OCI-LY7 (cell line): ENCODE data around the gene NAGS. TPM values are rescaled to one million over a fixed set of nuclear protein-coding genes. Genes with fewer than 3 reads are reported as not detected.

Experiments
- BruUV-seq: library from RNA; stranded (reverse); fragments of 400-500 nt; replicated peaks from 2 replicates; lab custom pipeline; 2021; lab: Mats Ljungman, UMichigan
- CTCF ChIA-PET: fragments of 300-600 bp; sonication (Branson Sonifier 250); formaldehyde crosslinking; loops from one replicate; lab custom pipeline; 2022; ENCODE audit warnings: antibody characterized with exemption; ENCODE audit not compliant: unreplicated experiment; lab: Charles Lee
- POLR2A ChIA-PET: fragments of 300-600 bp; sonication (Branson Sonifier 250); formaldehyde crosslinking; loops from one replicate; lab custom pipeline; 2022; ENCODE audit warnings: antibody characterized with exemption; lab: Charles Lee
- DNase-seq: peaks from one replicate; pipeline ENCODE4 v3.0.0-alpha.2; 2015; ENCODE audit warnings: low spot score
- H2AFZ ChIP-seq: fragments of 200-600 bp; sonication (generic), shearing (Covaris generic); 2 replicates; pipeline ENCODE4 v1.6.1; 2014; ENCODE audit warnings: mild to moderate bottlenecking, antibody characterized with exemption, low read length, moderate library complexity
- H3K27ac ChIP-seq: fragments of 200-600 bp; sonication (generic); 2 replicates; pipeline ENCODE4 v1.5.1; 2014; ENCODE audit warnings: mixed run types, low read depth, mild to moderate bottlenecking, moderate library complexity, low read length, inconsistent platforms; ENCODE audit not compliant: poor library complexity, severe bottlenecking
- H3K36me3 ChIP-seq: fragments of 200-600 bp; sonication (generic); 2 replicates; pipeline ENCODE4 v1.6.1; 2014; ENCODE audit warnings: mild to moderate bottlenecking, antibody characterized with exemption, low read length, moderate library complexity, mixed read lengths; ENCODE audit not compliant: insufficient read depth
- H3K4me1 ChIP-seq: fragments of 200-600 bp; sonication (generic); 2 replicates; pipeline ENCODE4 v1.5.1; 2014; ENCODE audit warnings: mild to moderate bottlenecking, low read length; ENCODE audit not compliant: insufficient read depth, poor library complexity, severe bottlenecking
- H3K4me2 ChIP-seq: fragments of 200-600 bp; sonication (generic); 2 replicates; pipeline ENCODE4 v1.6.1; 2014; ENCODE audit warnings: mild to moderate bottlenecking, low read length
- H3K4me3 ChIP-seq: fragments of 200-600 bp; sonication (generic); 2 replicates; pipeline ENCODE4 v1.5.1; 2014; ENCODE audit warnings: mild to moderate bottlenecking, low read depth, low read length; ENCODE audit not compliant: poor library complexity, severe bottlenecking
- H3K79me2 ChIP-seq: fragments of 200-600 bp; sonication (generic); 2 replicates; pipeline ENCODE4 v1.6.1; 2016; ENCODE audit warnings: low read depth, mild to moderate bottlenecking, low read length, moderate library complexity, mixed read lengths; ENCODE audit not compliant: insufficient read depth
- H3K9me2 ChIP-seq: fragments of 200-600 bp; sonication (generic); 2 replicates; pipeline ENCODE4 v1.6.1; 2016; ENCODE audit warnings: mild to moderate bottlenecking, low read length, mixed read lengths; ENCODE audit not compliant: insufficient read depth
- H3K9me3 ChIP-seq: fragments of 200-600 bp; sonication (generic); 2 replicates; pipeline ENCODE4 v1.6.1; 2014; ENCODE audit warnings: mild to moderate bottlenecking, mixed run types, low read length, mixed read lengths
- H4K20me1 ChIP-seq: fragments of 200-600 bp; sonication (generic); 2 replicates; pipeline ENCODE4 v1.6.1; 2014; ENCODE audit warnings: mild to moderate bottlenecking, antibody characterized with exemption, low read length, moderate library complexity, mixed read lengths; ENCODE audit not compliant: insufficient read depth
- CTCF ChIP-seq: fragments of 200-600 bp; sonication (generic); conservative IDR thresholded peaks from 2 replicates; pipeline ENCODE4 v1.5.1; 2014; ENCODE audit warnings: mild to moderate bottlenecking, antibody characterized with exemption, low read length, moderate library complexity, mixed read lengths
- EZH2phosphoT487 ChIP-seq: fragments of 200-600 bp; sonication (generic); IDR thresholded peaks from 2 replicates; pipeline ENCODE4 v1.6.1; 2018; ENCODE audit warnings: low read depth, borderline replicate concordance, mild to moderate bottlenecking, mixed run types, antibody characterized with exemption, low read length, moderate library complexity, mixed read lengths
- intact Hi-C: fragments of 100-400 bp; cut with micrococcal nuclease; formaldehyde crosslinking; loops from one replicate; pipeline ENCODE4 v1.10.0; 2022; ENCODE audit not compliant: unreplicated experiment
- total RNA-seq, 2 experiments: library from RNA; depleted of rRNA in 1 of 2; stranded (reverse); fragments of >200 nt in 1 of 2; shearing (Covaris generic) in 1 of 2; gene quantifications; 2 replicates each; pipeline ENCODE4 v1.2.3, GENCODE V29; 2014 to 2022

NAGS gene
- total RNA-seq, 2 experiments from 2014 or later: 0.32 to 1.5 TPM

GRCh38 chr17:44011876-44012275, 7.5 kb downstream of the NAGS start:
- intact Hi-C loops: no loop called here
- Histone ChIP-seq H3K4me3 (no peak overlapping the region), H3K79me2 (peaks cover 6% of the 10 kb centered on the region; the same call in 1 of the 2 replicates), H3K36me3 (peaks cover 4% of the 10 kb centered on the region; the same call in 1 of the 2 replicates), H3K9me2 (no peaks in the 10 kb centered on the region), H3K9me3 (no peaks in the 10 kb centered on the region), H3K4me1 (peaks cover 26% of the 10 kb centered on the region), H4K20me1 (no peaks in the 10 kb centered on the region), H2AFZ (no peak overlapping the region), H3K27ac (no peak overlapping the region), H3K4me2 (no peak overlapping the region)
- ChIA-PET POLR2A (no interaction called here), CTCF (no interaction called here)
- no TSS peak for BruUV-seq
- no peak for DNase-seq
- TF ChIP-seq CTCF: no peak
- TF ChIP-seq EZH2phosphoT487: no peak

GRCh38 chr17:44012391-44012790, 8.0 kb downstream of the NAGS start:
- Histone ChIP-seq H3K36me3 (peaks cover 4% of the 10 kb centered on the region; the same call in 1 of the 2 replicates), H3K4me1 (peaks cover 26% of the 10 kb centered on the region), H3K9me2 (no peaks in the 10 kb centered on the region), H3K27ac (no peak overlapping the region), H4K20me1 (no peaks in the 10 kb centered on the region), H3K4me3 (no peak overlapping the region), H2AFZ (no peak overlapping the region), H3K9me3 (no peaks in the 10 kb centered on the region), H3K79me2 (peaks cover 6% of the 10 kb centered on the region; the same call in 1 of the 2 replicates), H3K4me2 (no peak overlapping the region)
- ChIA-PET POLR2A (no interaction called here), CTCF (interaction anchor here (0.5 kb wide), 1 partner anchor 43 kb away, joined by 3 read pairs; no protein-coding TSS in a partner anchor)
- intact Hi-C loops: no loop called here
- TF ChIP-seq CTCF: no peak
- TF ChIP-seq EZH2phosphoT487: no peak
- BruUV-seq: no TSS peak
- no peak for DNase-seq

GRCh38 chr17:44012874-44013273, 8.5 kb downstream of the NAGS start:
- no peak for DNase-seq
- H2AFZ ChIP-seq: no peak overlapping the region
- no peaks in the 10 kb centered on the region for H4K20me1 ChIP-seq
- BruUV-seq: no TSS peak
- intact Hi-C loops: no loop called here
- H3K36me3 ChIP-seq: peaks cover 4% of the 10 kb centered on the region; the same call in 1 of the 2 replicates
- POLR2A ChIA-PET: no interaction called here
- H3K9me3 ChIP-seq: no peaks in the 10 kb centered on the region
- peaks cover 22% of the 10 kb centered on the region for H3K4me1 ChIP-seq
- TF ChIP-seq CTCF (no peak), EZH2phosphoT487 (no peak)
- H3K79me2 ChIP-seq: peaks cover 6% of the 10 kb centered on the region; the same call in 1 of the 2 replicates
- no peak overlapping the region for H3K27ac ChIP-seq
- H3K4me2 ChIP-seq: no peak overlapping the region
- CTCF ChIA-PET: interaction anchor here (0.5 kb wide), 1 partner anchor 43 kb away, joined by 3 read pairs; no protein-coding TSS in a partner anchor
- no peaks in the 10 kb centered on the region for H3K9me2 ChIP-seq
- H3K4me3 ChIP-seq: no peak overlapping the region
